Head of caudate nucleus (tissue), 42 donors: ENCODE results near the gene BIN1.

Experiments used
- DNase-seq, 42 donors: peaks; one replicate each; pipeline versions ENCODE4 v3.0.0 to v3.0.0-alpha.2; 2020 to 2021; ENCODE audit warnings: mixed read lengths in 7 of 42
- intact Hi-C: fragments of 100-400 bp; cut with DNase I; formaldehyde crosslinking; loops from one replicate; pipeline ENCODE4 v1.15.0; 2022

BIN1 gene

GRCh38 chr2:127027715-127028114, 79.2 kb downstream of the BIN1 start:
- intact Hi-C loops: no loop called here
- no peak for DNase-seq

DNA sequence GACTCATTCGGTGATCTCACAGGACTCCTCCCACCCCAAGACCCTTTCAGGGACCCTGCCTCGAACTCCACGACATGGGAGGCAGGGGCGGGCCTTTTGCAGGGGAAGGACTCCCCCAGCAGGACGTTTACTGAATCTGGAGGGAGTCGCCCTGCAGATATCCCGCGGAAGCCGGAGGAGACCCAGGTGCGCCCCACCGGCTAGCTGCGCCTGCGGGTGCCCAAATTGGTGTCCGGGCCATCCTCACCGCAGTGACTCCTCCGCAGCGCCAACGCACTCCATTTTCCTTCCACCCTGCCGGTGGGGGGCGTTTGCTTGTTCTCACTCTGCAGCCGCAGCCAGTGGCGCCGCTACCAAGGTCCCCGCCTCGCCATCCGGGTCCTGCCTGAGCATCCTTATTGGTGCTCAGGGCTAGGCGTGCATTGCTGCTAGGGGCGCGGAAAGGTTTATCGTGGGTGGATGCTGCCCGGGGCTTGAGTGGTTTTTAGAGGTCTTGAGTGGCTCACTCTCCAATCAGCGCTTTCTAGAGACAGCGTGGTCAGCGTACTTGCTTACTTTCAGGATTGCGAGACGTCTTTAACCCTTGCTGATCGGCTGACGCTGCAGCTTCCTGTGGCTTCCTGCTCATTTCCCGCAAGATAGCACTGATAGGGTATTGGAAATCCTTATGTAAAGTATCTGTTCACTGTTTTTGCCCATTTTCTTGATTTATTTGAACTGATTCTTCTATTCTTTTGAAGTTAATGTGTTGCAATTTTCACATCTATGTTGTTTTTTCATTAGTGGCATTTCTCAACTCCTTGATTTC, 81.4 kb downstream of the BIN1 start:
- peak; percentile 90 to 98 (median 94) for DNase-seq
- intact Hi-C loops: no loop called here

- intact Hi-C loops: no loop called here
- peak; percentile 36 to 89 (median 72) for DNase-seq
These were observed 82.1 kb downstream of the BIN1 start for GRCh38 chr2:127024769-127025358.

DNA sequence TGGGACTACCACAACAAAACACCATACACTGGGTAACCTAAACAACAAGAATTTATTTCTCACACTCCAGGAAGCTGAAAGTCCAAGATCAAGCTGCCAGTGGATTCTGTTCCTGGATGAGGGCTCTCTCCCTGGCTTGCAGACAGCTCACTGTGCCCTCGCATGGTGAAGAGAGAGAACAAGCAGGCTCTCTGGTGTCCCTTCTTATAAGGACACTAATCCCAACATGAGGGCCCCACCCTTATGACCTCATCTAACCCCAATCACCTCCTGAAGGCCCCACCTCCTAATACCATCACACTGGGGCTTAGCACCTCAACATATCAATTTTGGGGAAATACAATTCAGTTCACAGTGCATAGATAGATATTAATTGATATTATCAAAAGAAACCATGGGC, 83.5 kb downstream of the BIN1 start:
- intact Hi-C loops: no loop called here

DNA sequence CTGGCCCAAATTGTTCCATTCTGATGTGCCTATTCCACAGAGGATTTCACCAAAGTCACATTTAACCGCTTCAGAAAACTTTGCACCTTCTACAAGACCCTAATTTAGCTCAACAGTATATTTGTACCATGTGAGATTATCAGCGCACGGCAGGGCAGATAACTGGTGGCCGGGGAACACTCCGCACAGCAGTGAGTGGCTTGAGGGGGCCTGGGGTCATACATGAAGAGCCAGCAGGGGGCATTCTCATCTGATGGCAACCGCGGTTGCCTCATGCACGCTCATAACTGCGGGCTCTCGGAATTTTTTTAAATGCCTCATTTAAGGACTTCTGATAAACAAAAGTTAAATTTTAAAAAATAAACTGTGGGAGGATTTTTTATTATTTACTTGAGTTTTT, 84.1 kb downstream of the BIN1 start:
- intact Hi-C loops: no loop called here
- DNase-seq: peak in 1 of 42 donors; percentile 25

More for the DNA sequence above, 83.5 kb downstream of the BIN1 start:
- DNase-seq: peak in 1 of 42 donors; percentile 33

DNA sequence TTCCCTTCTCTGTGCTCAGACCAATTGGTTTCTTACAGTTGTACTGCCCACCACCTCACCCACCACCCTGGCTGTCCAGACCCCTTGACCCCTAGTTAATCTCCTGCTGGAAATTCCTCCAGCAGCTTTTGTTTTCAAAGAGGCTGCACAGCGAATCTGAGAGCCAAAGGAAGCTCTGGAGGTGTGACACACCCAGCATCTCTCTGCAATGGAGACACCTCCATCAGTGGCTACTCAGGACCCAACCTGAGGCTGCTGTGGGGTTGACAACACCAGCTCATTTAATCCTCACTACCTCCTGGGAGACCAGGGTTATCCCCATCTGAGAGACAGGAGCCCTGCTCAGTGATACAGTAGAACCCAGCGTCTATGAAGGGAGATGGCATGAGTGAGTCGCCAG, 86.4 kb downstream of the BIN1 start:
- intact Hi-C loops: no loop called here
- no peak for DNase-seq

GRCh38 chr2:127017548-127017947, 89.4 kb downstream of the BIN1 start:
- DNase-seq: peak in 1 of 42 donors; percentile 17
- intact Hi-C loops: no loop called here

GRCh38 chr2:127016329-127016728, 90.6 kb downstream of the BIN1 start:
- intact Hi-C loops: no loop called here
- peak in 1 of 42 donors; percentile 27 for DNase-seq

DNA sequence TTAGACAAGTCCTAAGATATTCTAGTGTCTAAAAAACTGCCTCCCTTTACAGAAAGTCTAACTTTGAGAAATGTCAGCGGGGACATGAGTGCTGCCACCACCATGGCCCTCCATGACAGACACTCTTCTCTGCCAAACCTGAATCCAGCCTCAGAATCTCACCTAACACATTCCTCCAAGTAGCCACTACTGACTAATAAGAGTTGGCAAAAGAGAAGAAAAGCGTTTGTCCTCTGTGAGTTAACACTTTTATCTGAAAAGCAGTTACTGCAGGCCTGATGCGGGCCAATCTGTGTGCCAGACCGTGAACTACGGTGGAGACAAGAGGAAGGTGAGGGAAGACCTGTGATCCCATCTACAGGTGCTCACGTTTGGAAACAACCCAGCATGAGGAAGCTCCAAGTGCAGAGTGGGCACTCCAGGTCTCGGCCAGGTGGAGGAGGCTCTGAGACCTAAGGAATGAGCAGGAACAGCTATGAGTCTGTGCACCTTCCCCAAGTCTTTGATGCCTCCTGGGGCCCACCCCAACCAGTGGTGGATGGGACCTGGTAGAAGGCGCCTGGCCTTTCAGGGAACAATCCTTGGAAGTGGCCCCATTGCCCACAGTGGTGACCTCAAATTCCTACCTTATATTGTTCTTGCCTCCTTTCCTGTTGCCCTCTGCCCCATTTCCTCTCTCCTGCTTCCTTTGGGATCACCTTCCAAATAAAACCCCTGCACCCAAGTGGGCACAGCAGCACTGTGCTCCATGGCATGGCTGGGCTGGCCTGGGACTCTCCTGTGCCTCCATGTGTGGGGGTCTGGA, 91.6 kb downstream of the BIN1 start:
- peak in 1 of 42 donors; percentile 31 for DNase-seq
- intact Hi-C loops: no loop called here

- intact Hi-C loops: no loop called here
- DNase-seq: peak in 1 of 42 donors; percentile 24
These were observed 92.3 kb downstream of the BIN1 start for GRCh38 chr2:127014630-127015029.

DNA sequence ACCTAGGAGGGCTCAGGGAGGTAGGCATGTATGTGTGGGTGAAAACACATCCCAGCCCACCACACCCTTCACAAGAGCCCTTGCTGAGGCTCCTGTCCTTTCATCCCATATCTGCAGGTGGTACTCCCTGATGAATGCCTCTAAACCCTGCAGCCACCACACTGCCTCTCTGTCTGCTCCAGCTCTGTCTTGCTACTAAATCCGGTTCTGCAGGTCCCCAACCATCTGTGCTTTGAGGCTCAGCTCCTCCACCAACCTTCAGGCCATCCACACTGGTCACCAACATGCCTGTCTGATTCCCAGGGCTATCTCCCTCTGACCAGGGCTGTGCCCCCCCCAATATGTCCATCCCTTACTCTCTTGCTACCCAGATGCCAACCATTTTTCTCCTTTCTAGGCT, 92.7 kb downstream of the BIN1 start:
- DNase-seq: peak in 1 of 42 donors; percentile 13
- intact Hi-C loops: no loop called here

DNA sequence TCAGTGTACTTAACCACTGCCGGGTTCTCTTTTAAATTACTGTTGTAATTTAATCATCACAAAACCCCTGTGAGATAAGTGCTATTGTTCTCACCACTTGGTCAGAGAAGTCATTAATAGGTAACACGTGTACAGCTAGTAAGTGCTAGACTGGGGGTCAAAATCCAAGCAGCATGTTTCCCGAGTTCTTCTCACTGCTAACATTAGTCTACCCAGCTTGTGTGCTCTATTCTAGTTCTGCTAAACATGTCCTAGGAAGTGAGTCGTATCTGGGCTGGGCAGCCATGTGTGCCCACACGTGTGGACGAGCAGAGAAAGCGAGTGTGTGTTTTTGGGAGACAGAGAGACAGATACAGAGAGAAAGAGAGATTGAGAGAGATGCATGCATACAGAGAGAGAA, 94.1 kb downstream of the BIN1 start:
- intact Hi-C loops: no loop called here
- DNase-seq: peak in 1 of 42 donors; percentile 2

- intact Hi-C loops: no loop called here
- peak in 1 of 42 donors; percentile 15 for DNase-seq
These were observed 94.7 kb downstream of the BIN1 start for GRCh38 chr2:127012215-127012614.

DNA sequence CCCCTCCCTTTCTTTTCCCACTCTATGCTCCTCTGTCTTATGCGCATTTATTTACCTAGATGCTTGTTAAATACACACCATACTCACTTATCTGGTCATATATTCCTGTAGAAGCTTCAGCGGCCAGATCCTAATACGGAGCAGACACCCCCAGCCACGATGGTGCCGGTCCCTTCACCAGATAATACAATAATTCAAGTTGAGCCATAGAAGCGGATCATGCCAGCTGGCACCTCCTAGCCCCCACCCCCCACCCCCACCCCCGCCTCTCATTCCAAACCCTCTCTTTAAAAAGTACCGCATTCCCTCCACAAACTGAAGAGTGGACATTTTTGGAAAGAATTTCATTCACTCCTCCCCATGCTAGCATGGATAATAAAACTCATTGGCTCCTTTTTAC, 95.2 kb downstream of the BIN1 start:
- intact Hi-C loops: no loop called here
- DNase-seq: peak in 1 of 42 donors; percentile 1

DNA sequence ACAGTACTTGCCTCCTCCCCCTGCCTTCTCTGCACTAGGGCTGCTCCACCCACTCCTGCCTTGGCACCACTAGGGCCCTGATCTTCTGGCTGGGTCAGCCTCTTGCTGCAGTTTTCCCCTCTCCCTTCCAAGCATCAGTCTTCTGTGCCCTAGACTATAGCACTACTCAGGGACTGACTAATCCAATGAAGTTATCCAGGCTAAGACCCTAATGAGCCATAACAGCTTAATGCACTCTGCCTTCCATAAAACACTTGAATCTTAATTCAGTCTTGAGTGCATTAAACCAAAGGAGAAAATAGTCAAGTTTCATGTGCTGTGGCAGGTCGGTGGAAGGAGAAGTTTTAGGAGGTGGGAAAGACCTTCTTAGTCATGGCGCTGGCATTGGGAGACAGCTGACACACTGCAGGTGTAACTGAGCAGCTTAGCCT, 95.7 kb downstream of the BIN1 start:
- intact Hi-C loops: no loop called here
- DNase-seq: peak in 1 of 42 donors; percentile 21

DNA sequence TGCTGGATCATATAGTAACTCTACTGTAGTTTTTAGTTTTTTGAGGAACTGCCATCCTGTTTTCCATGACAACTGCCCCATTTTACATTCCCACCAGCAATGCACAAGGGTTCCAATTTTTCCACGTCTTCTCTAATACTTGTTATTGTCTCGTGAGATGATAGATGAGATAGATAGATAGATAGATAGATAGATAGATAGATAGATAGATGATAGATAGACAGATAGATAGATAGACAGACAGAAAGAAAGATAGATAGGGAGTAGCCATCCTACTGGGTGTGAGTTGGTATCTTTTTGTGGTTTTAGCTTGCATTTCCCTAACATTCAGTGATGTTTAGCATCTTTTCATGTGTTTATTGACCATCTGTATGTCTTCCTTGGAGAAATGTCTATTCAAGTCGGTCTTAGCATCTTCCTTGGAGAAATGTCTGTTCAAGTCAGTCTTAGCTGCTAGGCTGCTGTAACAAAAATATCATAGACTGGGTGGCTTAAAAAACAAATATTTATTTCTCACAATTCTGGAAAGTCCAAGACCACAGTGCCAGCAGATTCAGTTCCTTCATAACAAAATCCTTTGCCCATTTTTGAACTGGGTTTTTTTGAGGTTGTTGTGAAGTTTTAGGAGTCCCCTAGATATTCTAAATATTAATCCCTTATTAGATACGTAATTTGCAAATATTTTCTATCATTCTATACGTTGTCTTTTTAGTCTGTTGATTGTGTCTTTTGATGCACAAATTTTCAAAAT, 98.5 kb downstream of the BIN1 start:
- DNase-seq: no peak
- intact Hi-C loops: no loop called here

DNA sequence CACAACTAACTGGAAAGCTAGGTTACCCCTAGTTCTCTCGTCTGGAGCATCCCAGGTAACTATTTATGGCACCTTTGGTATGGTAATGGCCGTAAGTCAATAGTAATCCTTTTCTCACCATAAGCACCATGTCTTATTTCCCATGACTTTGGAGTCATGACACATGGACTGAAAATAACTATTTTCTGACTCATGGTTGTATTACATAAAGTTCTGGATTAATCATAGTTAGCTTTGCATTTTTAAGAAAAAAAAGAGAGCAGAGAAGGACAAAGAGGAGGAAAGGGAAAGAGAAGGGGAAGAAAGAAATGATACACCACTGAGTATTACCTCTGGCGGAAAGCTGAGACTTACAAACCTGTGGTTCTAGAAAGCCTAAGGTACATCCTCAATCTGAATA, 99.3 kb downstream of the BIN1 start:
- no peak for DNase-seq
- intact Hi-C loops: no loop called here

GRCh38 chr2:127006962-127007361, 100.0 kb downstream of the BIN1 start:
- no peak for DNase-seq
- intact Hi-C loops: no loop called here

DNA sequence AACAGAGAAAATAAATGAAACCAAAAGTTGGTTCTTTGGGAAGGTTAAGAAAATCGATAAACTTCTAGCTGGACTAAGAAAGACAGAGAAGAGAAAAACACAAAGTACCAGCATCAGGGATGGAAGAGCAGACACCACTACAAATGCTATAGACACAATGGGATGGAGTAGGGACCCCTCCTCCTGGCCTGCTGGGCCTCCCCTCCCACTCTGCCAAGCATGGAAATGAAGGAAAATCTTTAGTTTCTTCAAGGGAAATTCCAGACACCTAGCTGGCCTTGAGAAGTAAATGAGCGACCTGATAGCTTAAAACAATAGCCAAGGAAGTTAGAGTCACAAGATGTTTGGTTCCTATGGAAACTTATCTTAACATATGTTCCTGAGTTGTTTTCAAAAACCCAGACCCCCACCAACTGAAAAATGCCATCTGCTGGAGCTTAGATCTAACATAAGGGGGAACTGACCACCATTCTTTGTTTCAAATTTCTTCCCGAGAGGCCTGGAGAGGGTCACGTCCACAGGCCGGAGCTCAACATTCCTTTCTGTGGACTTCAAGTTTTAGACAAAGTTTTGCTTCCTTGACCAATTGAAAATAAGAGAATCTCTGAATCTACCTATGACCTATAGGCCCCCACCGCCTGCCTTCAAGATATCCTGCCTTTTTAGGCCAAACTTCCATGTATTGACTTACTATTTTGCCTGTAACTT, 101.9 kb downstream of the BIN1 start:
- intact Hi-C loops: no loop called here
- DNase-seq: no peak
